ENCODE results near the gene ADCY9. TPM values are rescaled to one million over a fixed set of nuclear protein-coding genes. Genes with fewer than 3 reads are reported as not detected.
A peak's percentile ranks its signal among the peaks of the same experiment; 100 is the strongest.

Gene ADCY9
- total RNA-seq, 1 experiment from 2014 or later = 4.7 TPM

DNA sequence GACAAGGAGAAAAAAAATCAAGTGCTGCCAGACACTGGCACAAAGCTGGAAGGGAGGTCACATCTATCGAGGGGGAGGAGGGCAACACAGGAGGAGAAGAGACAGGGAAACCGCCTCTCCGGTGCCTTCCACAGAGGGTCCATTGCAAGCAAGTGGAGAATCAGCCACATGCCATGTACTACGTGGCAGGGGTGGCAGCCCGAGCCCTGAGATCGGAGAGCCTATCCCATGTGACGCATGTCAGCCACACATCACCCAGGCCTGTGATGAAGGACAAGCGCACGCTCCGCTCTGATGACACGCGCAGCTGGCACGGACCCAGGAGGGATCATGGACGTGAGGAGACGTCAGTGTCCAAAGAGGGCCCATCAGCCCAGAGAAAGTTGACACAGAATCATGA, 30.1 kb downstream of the ADCY9 start:
- Histone ChIP-seq H2AK5ac (ENCODE audit: insufficient read length, low read length) (no peak overlapping the region), H3K23me2 (ENCODE audit: insufficient read length, low read depth, low read length, poor library complexity, severe bottlenecking) (no peaks in the 10 kb centered on the region), H2BK20ac (ENCODE audit: low read depth, low read length, poor library complexity, severe bottlenecking) (no peak overlapping the region), H2BK15ac (ENCODE audit: low read depth, low read length) (no peak overlapping the region), H3K9ac (ENCODE audit: extremely low read depth, insufficient read length, low read length) (no peak overlapping the region), H2AFZ (ENCODE audit: low read length) (no peak overlapping the region), H2BK5ac (ENCODE audit: insufficient read length, low read length) (no peak overlapping the region), H4K8ac (replicated peaks; ENCODE audit: insufficient read length, low read depth, low read length) (no peak overlapping the region), H3K4ac (ENCODE audit: low read depth, low read length) (no peak overlapping the region), H3K9me3 (ENCODE audit: control insufficient read depth, low read depth, low read length) (no peaks in the 10 kb centered on the region), H3K56ac (ENCODE audit: insufficient read length, low read depth, low read length) (no peak overlapping the region), H3K79me2 (ENCODE audit: insufficient read depth, low read length) (no peaks in the 10 kb centered on the region), H3K27ac (ENCODE audit: insufficient read length, low read depth, low read length) (no peak overlapping the region), H3T11ph (ENCODE audit: low read length) (no peak overlapping the region), H4K5ac (ENCODE audit: insufficient read length, low read depth, low read length) (no peak overlapping the region), H3K79me1 (ENCODE audit: insufficient read depth, low read depth, low read length, poor library complexity, severe bottlenecking) (no peaks in the 10 kb centered on the region), H2BK12ac (ENCODE audit: insufficient read length, low read depth, low read length) (no peak overlapping the region), H3K4me2 (ENCODE audit: insufficient read depth, insufficient read length, low read length) (no peak overlapping the region), H4K20me1 (ENCODE audit: control insufficient read depth, insufficient read depth, insufficient read length) (no peaks in the 10 kb centered on the region), H2BK120ac (ENCODE audit: low read depth, low read length, poor library complexity, severe bottlenecking) (no peak overlapping the region), H3K14ac (ENCODE audit: insufficient read depth, low read length) (no peak overlapping the region), H3K4me1 (ENCODE audit: insufficient read depth, low read length) (no peaks in the 10 kb centered on the region), H3K23ac (ENCODE audit: insufficient read length, low read depth, low read length) (no peak overlapping the region), H4K91ac (ENCODE audit: insufficient read length, low read depth, low read length) (no peak overlapping the region), H3K18ac (ENCODE audit: insufficient read length, low read depth, low read length) (no peak overlapping the region), H3K27me3 (ENCODE audit: insufficient read depth, low read length) (no peaks in the 10 kb centered on the region)
- no CpG with 5 or more reads among the region's 15 CpGs for WGBS (ENCODE audit: extremely low coverage, insufficient read length, low lambda C conversion rate)
- TF ChIP-seq, protein P1, sequence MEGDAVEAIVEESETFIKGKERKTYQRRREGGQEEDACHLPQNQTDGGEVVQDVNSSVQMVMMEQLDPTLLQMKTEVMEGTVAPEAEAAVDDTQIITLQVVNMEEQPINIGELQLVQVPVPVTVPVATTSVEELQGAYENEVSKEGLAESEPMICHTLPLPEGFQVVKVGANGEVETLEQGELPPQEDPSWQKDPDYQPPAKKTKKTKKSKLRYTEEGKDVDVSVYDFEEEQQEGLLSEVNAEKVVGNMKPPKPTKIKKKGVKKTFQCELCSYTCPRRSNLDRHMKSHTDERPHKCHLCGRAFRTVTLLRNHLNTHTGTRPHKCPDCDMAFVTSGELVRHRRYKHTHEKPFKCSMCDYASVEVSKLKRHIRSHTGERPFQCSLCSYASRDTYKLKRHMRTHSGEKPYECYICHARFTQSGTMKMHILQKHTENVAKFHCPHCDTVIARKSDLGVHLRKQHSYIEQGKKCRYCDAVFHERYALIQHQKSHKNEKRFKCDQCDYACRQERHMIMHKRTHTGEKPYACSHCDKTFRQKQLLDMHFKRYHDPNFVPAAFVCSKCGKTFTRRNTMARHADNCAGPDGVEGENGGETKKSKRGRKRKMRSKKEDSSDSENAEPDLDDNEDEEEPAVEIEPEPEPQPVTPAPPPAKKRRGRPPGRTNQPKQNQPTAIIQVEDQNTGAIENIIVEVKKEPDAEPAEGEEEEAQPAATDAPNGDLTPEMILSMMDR (conservative IDR thresholded peaks at IDR 0.05) = no peak
- Mint-ChIP-seq H3K36me3 (ENCODE audit: insufficient read depth in 1 of 3, low read depth in 3 of 3) (peaks cover 0 to 2% (median 0%) of the 10 kb centered on the region in 3 experiments; a peak in 1 of 7 replicates), H3K4me3 (no peak overlapping the region), H3K4me1 (peaks cover 11 to 29% of the 10 kb centered on the region in 2 experiments), H3K27me3 (ENCODE audit: low read depth) (no peaks in the 10 kb centered on the region; the same call in 1 of the 2 replicates), H3K27ac (peak overlapping the region in 2 of 3 experiments; percentile 11 to 17; a peak in 1 of 7 replicates), H3K9me3 (no peaks in the 10 kb centered on the region; a peak in 2 of 5 replicates)
- no peak for DNase-seq

Data from H9 (cell line).